ENCODE data around the gene FAT3.

FAT3 gene

DNA sequence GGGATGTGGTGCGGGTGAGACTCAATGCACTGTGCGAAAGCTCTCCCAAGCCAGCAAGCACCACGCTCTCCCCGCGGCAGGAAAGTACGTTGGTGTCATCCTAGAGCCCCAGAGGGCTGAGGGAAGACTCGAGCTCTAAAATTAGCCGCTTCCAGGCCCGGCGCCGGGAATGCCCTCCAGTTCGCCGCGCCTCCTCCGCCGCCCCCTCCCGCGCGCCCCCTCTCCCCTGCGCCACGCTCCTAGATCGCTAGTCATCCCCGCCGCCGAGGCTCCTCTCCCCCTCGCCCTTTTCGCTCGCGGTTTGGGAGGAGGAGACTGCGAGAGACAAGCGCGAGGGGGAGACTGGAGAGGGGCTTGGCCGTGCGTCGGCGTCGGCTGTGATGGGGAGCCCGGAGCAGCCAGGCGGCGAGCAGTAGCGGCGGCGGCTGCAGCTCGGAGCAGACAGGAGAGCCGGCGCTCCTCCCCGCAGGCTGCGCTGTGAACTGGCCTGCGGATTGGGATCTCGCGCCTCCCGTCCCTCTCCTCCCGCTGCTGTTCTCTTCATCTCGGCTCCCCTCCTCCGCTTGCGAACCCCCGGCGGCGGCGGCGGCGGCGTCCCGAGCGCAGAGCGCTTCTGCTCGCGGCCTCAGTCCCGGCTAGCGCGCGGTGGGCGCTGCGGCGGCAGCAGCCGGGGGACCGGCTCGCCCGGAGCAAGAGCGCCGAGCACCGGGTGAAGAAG, at the start of gene FAT3:
Gene FAT3, plus strand, starts transcription at position 412 of the 718 bp plus-strand sequence. CDS start 127,295 bp downstream, outside the sequence.
- peak; percentile 75 for DNase-seq

DNA sequence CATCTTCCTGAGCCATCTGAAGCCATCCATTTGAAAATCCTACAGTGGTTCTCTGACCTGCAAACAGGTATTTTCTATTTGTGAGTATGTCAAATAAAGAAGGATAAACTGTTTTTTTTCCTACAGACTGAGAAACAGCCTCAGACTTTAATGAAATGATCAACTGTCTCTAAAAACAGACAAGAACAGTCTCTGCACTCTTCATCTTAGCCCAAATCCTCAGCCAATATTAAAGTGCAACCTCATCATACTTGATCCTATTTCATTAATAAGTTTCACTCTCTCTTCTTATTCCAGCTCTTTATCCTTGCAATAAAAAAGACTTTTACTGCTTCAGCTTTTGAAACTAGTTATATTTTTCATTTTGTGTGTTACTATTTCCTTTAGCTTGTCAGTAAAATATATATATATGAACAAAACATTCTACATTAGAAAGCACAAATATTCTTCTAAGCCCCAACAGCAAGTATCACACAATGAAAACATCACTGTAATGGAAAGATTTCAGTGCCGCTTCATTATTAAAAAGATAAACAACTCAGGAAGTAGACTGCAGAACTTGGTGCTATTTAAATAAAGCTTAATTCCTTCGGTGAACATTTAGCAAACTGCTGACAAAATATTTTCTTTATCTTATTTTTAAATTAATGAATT, 45.5 kb upstream of the FAT3 start:
- no peak for DNase-seq

GRCh38 chr11:92180226-92180625, 44.4 kb upstream of the FAT3 start:
- no peak for DNase-seq

DNA sequence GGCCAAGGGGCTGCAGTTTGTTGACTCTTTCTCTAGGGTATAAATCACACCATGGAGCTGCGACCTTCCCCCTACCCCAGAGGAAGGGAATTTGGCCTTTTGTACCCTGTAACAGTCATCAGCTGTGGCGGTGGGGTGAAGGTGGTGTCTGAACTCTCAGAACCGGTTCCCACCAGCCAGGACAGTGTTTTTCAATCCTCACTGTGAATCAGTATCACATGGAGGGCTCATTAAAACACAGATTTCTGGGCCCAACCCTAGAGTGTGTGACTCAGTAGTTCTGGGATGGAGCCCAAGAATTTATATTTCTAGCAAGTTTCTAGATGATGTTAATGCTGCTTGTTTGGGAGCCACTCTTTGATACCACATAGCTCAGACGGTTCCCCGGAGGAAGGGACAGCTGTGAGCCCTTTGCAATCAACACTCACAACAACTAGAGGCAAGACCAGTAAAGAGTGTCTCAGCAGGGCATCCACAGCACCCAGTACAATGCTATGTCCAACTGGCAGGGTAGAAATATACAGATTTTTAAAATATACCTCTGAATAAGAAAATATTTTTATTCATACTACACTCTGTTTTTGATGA, 43.9 kb upstream of the FAT3 start:
- no peak for DNase-seq

GRCh38 chr11:92190535-92191206, 33.9 kb upstream of the FAT3 start:
- no peak for DNase-seq

- DNase-seq: no peak
Measured at GRCh38 chr11:92192141-92192540, 32.5 kb upstream of the FAT3 start.

DNA sequence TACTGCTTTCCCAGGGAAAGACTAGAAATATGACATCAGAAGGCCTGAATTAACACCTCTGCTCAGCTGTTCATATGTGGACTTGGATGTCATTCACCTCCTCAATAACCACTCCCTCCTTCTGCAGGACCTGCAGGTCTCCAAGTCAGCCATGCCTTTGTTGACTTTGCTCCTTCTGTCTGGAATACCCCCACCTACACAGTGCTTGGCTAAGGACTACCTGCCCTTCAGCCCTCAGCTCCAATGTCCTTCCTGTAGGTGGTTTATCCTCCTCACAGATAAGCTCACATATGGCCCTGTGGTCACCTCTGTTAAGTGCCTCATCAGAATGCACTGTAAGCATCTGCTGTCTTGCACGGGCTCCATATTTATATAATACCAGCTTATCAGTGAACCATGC, 26.4 kb upstream of the FAT3 start:
- no peak for DNase-seq

GRCh38 chr11:92199991-92200390, 24.6 kb upstream of the FAT3 start:
- DNase-seq: no peak

DNA sequence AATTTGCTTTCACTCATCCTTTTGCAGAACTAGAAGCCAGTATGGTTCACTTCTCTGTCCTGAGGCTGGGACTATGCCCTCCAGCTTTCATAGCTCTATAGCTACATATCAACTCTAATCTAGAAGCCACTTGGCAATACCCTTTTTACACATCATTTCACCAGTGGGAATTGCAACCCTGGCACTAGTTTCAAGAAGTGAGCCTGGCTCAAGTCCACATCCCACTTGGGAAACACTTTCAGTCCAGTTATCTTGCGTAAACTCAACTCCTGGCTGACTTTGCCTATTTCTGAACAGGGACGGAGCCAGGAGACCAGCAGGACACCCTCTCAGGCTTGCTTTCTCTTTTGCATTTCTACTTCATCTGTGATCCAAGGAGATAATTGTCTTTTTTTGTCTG, 19.9 kb upstream of the FAT3 start:
- DNase-seq: no peak

DNA sequence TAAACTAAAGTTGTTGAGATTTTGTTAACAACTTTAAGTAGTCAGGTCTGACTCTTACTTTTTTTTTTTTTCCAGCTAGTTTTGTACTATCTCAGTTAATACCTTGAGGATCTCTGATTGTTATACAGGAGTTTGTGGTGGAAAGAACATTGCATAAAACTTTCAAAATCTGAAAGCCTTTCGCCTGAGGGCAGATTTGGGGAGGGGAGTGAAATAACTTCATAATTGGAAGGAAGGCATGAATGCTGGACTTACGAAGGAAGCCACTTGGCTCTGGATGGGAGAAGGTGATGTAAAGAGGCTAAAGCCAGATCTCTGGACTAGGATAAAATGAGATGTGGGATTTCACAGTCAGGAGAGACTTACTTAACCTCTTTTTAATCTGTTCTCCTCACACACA, 18.2 kb upstream of the FAT3 start:
- DNase-seq: no peak

DNA sequence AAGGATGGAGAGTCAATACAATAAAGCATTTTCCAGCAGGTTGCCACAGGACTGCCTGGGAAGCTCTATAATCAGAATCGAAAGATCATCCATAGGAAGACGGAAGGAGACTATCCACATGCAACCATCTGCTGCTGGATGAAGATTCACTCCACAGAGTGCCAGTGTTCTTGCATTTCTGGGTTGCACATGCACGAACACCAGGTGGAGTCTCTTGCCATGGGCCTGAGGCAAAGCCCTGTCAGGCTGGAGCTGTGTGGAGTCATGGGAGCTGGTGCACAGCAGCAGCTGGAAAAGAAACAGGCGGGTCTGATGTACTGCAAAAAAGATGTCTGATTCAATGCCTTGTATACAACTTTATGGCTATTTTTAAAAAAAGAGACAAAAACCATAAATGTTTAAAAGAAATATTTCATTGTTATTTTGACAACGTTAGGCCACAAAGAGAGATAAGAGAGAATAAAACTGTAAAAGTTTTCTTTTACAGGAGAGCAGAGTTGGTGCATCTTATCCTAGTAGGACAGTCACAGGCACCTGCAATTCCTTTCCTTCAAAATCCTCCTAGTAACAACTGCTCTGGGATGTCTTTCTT, 12.9 kb upstream of the FAT3 start:
- DNase-seq: no peak

DNA sequence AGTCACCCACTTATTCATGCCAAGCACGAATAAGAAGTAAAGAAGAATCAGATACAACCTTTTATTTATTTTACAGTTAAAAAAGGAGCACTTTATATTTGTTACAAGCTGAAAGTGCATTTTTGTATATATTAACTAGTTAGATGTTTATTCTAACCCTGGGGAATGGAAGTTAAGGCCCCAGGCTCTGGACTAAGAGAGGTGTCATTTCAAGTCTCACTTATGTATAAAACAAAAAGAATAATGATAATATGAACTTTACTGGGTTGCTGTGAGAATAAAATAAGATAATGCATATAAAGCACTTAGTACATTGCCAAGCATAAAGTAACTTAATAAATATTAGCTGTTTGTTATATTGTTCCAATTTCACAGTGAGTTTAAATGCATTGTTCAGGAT, 12.1 kb upstream of the FAT3 start:
- no peak for DNase-seq

- DNase-seq: no peak
Measured at GRCh38 chr11:92216789-92217188, 7.8 kb upstream of the FAT3 start.

GRCh38 chr11:92219476-92219875, 5.1 kb upstream of the FAT3 start:
- DNase-seq: no peak

DNA sequence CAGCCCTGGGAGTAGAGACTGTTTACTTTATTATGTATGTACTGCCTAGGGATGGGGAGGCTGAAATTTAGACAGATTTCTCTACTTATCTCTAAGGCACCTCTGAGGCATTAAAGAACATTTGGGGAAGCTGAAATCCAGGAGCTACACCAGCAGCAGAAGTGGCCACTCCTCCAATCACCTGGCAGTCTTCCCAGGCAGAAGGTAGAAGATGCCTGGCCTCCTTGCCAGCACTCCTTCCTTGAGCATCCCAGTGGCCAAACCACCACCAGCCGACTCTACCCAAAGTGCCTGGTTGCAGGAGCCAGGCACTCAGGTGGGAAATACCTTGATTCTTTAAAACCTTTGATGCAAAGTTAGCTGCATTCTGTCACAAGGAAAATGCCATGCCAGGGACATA, 1.9 kb upstream of the FAT3 start:
- DNase-seq: no peak

- no peak for DNase-seq
Measured at GRCh38 chr11:92224054-92224406, 588 bp upstream of the FAT3 start.

GRCh38 chr11:92225125-92225567, 528 bp downstream of the FAT3 start:
- DNase-seq: no peak

GRCh38 chr11:92225568-92226330, 1.1 kb downstream of the FAT3 start:
- DNase-seq: no peak

DNA sequence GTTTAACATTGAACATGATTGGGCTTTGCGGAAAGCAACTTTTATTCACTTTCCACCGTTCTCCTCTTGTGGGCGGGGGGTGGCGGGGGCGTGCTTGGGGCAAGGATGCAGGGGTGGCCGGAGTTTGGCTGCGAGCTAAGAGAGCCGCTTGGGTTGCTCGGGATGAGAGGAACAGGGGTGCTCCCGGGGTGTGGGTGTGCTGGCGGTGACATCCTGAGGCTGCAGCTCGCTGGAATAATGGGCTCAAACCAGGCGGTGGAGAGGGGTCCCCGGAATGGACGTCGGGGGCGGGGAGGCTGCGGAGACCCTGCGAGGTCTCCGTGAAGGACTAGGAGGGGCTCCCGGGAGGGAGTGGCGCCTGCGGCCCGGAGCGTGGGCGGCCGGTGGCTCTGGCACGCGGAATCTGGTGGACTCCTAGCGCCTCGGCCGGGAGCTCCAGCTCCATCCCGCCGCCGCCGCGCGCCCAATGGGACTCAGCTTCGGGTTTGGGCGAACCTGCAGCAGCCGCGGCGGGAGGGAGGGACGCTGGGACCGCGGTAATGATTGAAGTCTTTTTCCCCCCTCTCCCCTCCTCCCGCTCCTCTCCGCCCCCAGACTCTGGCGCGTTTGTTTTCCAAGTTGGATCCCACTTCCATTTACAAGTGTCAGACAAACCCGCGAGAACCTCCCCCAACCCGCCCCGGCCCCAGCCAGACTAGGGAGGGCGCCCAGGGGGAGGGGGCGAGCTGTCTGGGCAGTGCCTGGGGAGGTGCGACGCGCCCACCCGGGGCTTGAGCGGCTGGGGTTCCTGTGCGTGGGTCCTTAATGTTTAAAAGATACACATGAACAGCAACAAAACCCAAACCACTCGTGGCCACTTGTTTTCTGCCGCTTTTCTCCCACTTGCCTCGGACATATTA, 2.0 kb downstream of the FAT3 start:
- no peak for DNase-seq

- no peak for DNase-seq
Measured at GRCh38 chr11:92227230-92227814, 2.7 kb downstream of the FAT3 start.
